HG02870 (cell line): ENCODE results near the gene MYH13.

Source experiments
- ATAC-seq: cut with Tn5 transposase; IDR thresholded peaks from one replicate; pipeline ENCODE4 v1.9.1; 2021; ENCODE audit warnings: mild to moderate bottlenecking, moderate library complexity; ENCODE audit not compliant: unreplicated experiment

MYH13 gene

DNA sequence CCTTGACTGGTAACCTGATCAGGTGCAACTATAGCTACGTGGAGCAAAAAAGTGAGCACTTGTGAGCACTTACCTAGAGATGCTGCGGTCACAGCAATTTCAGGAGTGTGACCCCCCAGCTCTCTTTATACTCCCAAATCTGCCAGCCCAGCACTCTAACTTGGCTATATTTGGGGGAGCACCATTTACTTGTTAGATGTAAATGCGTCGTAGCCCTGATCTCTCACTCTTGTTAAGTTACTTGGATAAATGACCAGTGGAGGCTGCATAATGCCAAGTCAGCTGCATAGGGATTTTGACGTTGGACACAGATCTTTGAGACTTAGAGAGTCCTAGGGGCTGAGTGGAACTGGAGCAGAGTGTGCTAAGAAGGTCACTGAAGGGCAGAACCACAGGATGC lies at the start of gene MYH13:
Gene MYH13, minus strand, starts transcription at position 101 of the 400 bp plus-strand sequence. CDS start 8,476 bp downstream, outside the sequence.
- no peak for ATAC-seq

- no peak for ATAC-seq
Observed at GRCh38 chr17:10421900-10422542, 49.2 kb upstream of the MYH13 start, which contains the start of gene MYH8. TSS of gene MYH8 (minus strand) at chr17:10421950. CDS start at chr17:10420227, 1,723 bp downstream.

DNA sequence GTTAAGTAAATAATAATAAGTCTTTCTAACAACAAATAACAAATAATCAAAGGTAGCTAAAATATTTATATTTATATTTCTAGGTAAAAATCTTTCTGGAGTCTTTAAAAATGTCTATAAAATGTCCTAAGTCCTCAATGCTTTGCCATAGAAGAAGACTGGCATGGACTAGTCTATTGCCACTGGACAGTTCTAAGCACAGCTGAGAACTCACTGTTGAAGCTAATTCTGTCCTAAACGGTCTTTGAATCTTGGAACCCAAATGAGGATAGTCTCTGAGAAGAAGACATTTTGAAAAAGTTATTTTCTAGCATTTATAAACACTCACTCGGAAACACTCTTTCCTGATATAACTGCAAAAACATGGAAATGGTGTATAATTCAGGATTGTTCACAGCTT lies 48.4 kb upstream of the MYH13 start:
- no peak for ATAC-seq

GRCh38 chr17:10420811-10421210 lies 48.0 kb upstream of the MYH13 start:
- no peak for ATAC-seq

- ATAC-seq: no peak
Observed at GRCh38 chr17:10417431-10417830, 44.6 kb upstream of the MYH13 start.

- no peak for ATAC-seq
Observed at GRCh38 chr17:10415161-10415560, 42.4 kb upstream of the MYH13 start.

GRCh38 chr17:10403589-10403988 lies 30.8 kb upstream of the MYH13 start:
- no peak for ATAC-seq

DNA sequence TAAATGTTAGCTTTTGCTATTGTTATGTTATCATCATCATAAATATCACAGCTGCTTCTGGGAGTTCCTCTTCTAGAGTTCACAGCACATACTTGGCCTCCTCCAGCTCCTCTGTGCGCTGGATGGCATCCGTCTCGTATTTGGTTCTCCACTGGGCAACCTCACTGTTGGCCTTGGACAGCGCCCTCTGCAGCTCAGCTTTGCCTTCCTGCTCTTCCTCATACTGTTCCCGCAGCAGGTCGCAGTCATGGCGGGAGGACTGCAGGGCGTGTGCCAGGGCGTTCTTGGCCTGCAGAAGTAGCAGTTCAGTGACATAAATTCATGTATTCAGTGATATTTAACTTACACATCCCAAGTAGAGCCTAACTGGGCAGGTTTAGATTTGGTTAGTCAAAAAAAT lies 25.5 kb upstream of the MYH13 start:
- no peak for ATAC-seq

GRCh38 chr17:10396524-10397163 lies 23.8 kb upstream of the MYH13 start:
- no peak for ATAC-seq

DNA sequence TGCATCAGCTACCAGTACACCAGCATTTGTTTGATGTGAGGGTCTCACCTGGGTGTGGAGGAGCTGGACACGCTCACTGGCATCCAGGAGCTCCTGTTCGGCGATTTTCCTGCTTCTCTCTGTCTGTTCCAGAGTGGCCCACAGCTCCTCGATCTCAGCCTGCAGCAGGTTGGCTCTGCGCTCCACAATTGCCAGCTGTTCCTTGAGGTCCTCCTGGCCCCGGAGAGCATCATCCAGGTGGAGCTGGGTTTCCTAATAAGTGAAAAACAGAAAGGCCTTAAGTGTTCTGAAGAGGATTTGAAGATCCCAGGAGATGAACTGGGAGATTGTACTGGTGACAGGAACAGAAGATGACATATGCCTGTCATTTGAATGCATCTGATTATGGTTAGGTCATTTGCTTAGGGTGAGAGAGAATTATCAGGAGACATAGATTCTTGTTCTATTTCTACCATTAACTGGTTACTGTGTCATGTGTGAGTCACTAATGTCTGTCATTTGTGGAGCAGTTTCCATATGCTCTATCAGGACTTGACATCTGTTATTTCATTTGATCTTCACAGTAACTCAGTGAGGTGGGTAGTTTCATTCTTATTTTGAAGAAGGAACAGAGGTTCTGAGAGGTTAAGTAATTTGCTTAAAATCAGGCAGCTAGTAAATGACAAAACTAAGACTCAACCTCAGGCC lies 21.5 kb upstream of the MYH13 start:
- peak; percentile 67 for ATAC-seq

- ATAC-seq: no peak
Observed at GRCh38 chr17:10392880-10393279, 20.1 kb upstream of the MYH13 start.

DNA sequence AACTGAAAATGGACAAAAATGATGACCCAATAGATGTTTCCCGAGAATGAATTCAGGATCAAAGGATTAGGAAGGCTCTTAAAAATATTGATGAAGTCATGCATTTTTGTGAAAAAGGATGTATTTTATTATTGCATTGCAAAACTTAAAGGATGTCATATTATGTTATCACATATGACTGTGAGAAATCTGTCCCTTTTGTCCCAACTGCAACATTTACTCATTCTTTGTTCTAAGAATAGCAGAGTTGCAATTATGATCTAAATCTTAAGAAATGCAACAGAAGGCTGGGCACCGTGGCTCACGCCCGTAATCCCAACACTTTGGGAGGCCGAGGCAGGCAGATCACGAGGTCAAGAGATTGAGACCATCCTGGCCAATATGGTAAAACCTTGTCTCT lies 13.1 kb upstream of the MYH13 start:
- no peak for ATAC-seq

DNA sequence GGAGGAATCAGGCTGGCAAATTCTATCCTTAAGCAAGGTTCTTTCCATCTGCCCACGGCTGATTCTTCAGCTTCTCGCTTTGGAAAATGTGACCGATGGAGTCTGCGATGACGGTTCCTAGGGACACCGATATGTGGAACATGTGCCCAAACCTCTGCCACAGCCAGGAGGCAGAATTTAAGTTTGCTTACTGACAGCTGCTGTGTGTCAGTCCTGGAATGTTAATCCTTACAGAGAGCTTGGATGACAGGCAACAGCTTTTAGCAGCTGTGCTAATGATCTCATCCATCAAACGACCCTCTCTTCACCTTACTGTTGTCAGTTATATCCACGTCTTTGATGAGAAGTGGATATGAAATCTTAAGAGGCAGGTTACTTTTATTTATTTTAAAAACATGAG lies 11.4 kb upstream of the MYH13 start:
- ATAC-seq: no peak

DNA sequence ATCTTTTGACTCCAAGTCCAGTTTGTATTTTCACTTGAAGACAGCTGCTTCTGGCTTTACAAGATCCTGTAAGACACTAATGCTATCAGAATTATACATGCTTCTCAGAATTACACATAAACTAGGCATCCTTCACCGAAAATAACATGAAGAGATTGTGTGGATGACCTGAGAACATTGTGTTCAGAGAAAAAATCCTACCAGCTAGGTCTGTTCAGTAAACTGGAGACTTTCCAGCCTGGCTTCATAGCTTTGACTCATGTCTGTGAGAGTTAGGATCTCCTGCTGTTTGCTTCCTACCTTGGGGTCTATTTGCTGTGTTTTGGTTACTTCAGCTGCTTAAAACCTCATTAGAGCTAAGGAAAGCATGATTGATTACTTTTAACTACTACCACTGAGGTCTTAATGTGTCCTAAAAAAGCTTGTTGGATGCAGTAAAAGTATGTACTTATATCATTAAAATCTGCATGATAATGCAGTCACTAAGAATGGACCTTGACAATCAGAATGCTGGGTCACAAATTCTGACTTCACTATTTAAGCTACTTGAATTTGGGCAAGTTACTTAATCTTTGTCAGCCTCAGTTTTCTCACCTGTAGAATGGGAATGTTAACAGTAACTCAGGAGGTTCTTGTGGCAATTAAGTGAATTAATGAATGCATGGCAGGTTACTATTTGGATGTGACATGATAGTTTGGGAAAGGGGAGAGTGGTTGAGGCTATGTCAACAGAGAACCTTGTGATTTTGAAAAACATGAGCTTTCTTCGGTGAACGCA lies 8.0 kb upstream of the MYH13 start:
- no peak for ATAC-seq

DNA sequence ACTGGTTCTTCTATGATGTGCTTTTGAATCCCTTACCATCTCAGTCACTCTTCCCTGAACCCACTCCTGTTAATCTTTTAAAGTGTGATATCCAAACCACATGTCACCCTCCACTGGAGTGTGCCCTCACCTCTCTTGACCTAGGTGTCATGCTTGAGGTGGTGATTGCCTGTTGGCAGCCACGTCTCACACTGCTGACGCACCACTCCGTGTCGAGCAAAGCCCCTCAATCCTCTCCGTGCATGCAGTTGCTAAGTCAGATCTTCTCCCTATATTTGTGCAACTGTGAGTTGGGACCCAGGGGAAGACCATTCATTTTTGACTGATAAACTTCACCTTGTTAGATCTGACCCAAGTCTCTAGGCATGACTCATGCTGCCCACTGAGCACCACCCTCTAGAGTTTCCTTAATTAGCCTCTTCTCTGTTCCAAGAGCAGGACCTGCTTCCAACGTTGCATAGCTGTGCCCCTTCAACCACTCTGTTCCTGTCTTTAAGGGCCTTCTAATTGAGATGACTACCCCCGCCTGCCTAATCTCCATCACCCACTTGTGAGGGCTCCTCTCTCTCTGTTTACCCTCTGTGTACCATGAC lies 2.7 kb downstream of the MYH13 start:
- ATAC-seq: no peak

- no peak for ATAC-seq
Observed at GRCh38 chr17:10369239-10369638, 3.6 kb downstream of the MYH13 start.

DNA sequence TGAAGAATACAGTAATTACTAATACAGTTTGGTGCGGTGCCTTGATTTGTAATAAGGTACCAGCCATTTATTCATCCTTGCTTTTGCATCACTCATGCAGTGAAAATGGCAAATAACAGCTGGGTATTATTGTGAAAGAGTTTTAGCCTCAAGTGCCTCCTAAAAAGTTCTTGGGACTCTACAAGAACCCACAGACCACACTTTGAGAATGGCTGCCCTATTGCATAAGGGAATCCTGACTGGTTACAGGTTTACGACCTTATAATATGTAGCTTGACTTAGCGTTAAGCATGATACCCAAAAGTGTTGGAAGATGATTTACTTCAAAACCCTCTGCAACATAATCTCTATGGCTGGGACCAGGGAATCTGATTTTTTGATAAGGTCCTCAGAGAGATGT lies 4.2 kb downstream of the MYH13 start:
- ATAC-seq: no peak

- ATAC-seq: no peak
Observed at GRCh38 chr17:10360578-10360977, 12.2 kb downstream of the MYH13 start.

GRCh38 chr17:10357768-10358167 lies 15.0 kb downstream of the MYH13 start:
- ATAC-seq: no peak

GRCh38 chr17:10354651-10355050 lies 18.2 kb downstream of the MYH13 start:
- ATAC-seq: no peak

DNA sequence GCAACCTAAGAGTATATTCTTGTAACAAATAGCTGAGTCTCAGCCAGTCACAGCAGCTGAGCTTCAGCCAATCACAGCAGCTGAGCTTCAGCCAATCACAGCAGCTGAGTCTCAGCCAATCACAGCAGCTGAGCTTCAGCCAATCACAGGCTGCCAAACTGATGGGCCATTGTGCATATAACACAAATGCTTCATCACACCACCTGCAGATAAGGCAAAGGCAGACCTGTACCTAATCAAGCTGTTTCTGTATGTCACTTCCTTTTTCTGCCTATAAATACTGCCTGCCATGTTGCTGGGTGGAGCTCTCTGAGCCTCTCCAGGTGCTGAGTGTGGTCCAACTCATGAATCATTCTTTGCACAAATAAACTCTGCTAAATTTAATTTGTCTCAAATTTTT lies 19.9 kb downstream of the MYH13 start:
- ATAC-seq: no peak
